Fibroblast of the aortic adventitia (primary cell): Measurements from ENCODE around the gene SHANK2. TPM values are rescaled to one million over a fixed set of nuclear protein-coding genes. Genes with fewer than 3 reads are reported as not detected.
A peak's percentile ranks its signal among the peaks of the same experiment; 100 is the strongest.

Experiments
- DNase-seq: peaks from one replicate; pipeline ENCODE4 v3.0.0-alpha.2; 2010; ENCODE audit warnings: low read depth
- H3K4me3 ChIP-seq: 2 replicates; pipeline ENCODE4 v1.5.1; 2011; ENCODE audit warnings: low read depth, mild to moderate bottlenecking, control low read depth, low read length, moderate library complexity
- CTCF ChIP-seq: IDR thresholded peaks from 2 replicates; pipeline ENCODE4 v1.5.1; 2011; ENCODE audit warnings: mild to moderate bottlenecking, low read length, control low read depth, inconsistent platforms; ENCODE audit not compliant: insufficient read depth
- total RNA-seq: library from RNA; depleted of rRNA; stranded (reverse); fragments of >200 nt; gene quantifications from 2 replicates; pipeline ENCODE4 v1.2.3, GENCODE V29; 2012; ENCODE audit warnings: low replicate concordance

Gene SHANK2
- total RNA-seq, 1 donor: 4.9 TPM

- no peak overlapping the region for H3K4me3 ChIP-seq
- DNase-seq: no peak
- TF ChIP-seq CTCF: no peak
These were observed 20.0 kb downstream of the SHANK2 start for GRCh38 chr11:71232364-71232763.

DNA sequence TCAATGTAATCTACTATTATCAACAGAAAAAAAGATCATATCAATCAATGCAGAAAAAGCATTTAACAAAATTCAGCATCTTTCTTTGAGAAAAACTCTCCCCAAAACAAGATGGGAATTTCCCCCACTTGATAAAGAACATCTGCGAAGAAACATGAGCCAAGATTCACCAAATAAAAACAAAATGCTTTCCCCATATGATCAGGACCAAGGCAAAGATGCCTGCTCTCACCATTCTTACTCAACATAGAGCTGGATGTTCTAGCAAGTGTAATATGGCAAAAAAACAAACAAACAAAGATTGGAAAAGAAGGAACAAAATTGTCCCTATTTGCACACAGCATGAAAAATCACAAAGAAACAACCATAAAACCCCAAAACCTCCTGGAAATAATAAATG is 23.4 kb downstream of the SHANK2 start:
- no peak for DNase-seq
- no peak for TF ChIP-seq CTCF
- no peak overlapping the region for H3K4me3 ChIP-seq

DNA sequence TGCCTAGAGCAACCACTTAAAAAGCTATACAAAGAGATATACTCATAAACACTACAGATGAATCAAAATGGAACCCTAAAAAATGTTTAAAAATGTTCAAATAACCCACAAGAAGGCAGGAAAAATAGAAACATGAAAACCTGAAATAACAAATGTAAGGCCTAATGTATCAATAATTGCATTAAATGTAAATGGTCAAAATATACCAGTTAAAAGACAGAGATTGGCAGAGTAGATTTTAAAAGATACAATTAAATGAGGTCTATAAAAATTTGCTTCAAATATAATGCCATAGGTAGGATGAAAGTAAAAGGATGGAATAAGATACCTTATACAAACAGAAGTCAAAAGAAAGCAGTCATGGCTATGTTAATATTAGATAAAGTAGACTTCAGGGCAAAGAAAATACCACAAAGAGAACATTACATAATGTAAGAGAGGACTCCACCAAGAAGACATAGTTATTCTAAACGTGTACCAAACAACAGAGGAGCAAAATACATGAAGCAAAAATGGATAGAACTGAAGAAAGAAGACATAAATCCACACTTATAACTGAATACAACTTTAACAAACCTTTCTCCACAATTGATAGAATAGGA is 25.2 kb downstream of the SHANK2 start:
- H3K4me3 ChIP-seq: no peak overlapping the region
- TF ChIP-seq CTCF: no peak
- DNase-seq: no peak

- no peak for TF ChIP-seq CTCF
- H3K4me3 ChIP-seq: no peak overlapping the region
- no peak for DNase-seq
These were observed 28.4 kb downstream of the SHANK2 start for GRCh38 chr11:71223671-71224660.

DNA sequence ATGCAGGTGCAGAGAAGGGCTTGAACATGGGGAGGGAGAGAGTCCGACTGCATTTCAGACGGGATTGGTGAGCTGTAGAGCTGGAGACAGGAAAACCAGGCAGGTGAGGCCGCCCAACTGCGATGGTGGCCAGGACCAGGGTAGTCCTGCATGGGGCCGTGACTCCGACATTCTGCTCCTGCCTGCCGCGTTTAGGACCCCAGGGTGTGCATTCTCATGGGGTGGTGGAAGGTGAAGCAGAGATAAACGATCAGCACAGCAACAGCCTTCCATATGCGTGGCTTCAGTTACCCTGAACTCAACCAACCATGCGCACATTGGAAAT is 29.3 kb downstream of the SHANK2 start:
- TF ChIP-seq CTCF: no peak
- no peak overlapping the region for H3K4me3 ChIP-seq
- no peak for DNase-seq

GRCh38 chr11:71222318-71223080 is 29.9 kb downstream of the SHANK2 start:
- peak; percentile 4 for DNase-seq
- no peak overlapping the region for H3K4me3 ChIP-seq
- no peak for TF ChIP-seq CTCF
